Ishikawa (cell line): ENCODE data around the gene TRIM38.

Experiments
- CEBPB ChIP-seq: IDR thresholded peaks from 2 replicates; pipeline ENCODE4 v1.6.1; 2012
- CREB1 ChIP-seq: IDR thresholded peaks from 2 replicates; pipeline ENCODE4 v1.6.1; 2012; ENCODE audit warnings: low read depth
- EGR1 ChIP-seq: IDR thresholded peaks from 2 replicates; pipeline ENCODE4 v1.6.1; 2012
- EP300 ChIP-seq: IDR thresholded peaks from 2 replicates; pipeline ENCODE4 v1.6.1; 2012; ENCODE audit warnings: borderline replicate concordance
- FOXM1 ChIP-seq: IDR thresholded peaks from 2 replicates; pipeline ENCODE4 v1.6.1; 2012; ENCODE audit warnings: low read depth, borderline replicate concordance
- MAX ChIP-seq: IDR thresholded peaks from 2 replicates; pipeline ENCODE4 v1.6.1; 2012
- NFIC ChIP-seq: IDR thresholded peaks from 2 replicates; pipeline ENCODE4 v1.6.1; 2012
- RAD21 ChIP-seq: IDR thresholded peaks from 2 replicates; pipeline ENCODE4 v1.6.1; 2012; ENCODE audit warnings: low read depth
- TAF1 ChIP-seq: IDR thresholded peaks from 2 replicates; pipeline ENCODE4 v1.6.1; 2012; ENCODE audit warnings: low read depth, mild to moderate bottlenecking
- TCF12 ChIP-seq: IDR thresholded peaks from 2 replicates; pipeline ENCODE4 v1.6.1; 2012; ENCODE audit warnings: low read depth
- TEAD4 ChIP-seq: IDR thresholded peaks from 2 replicates; pipeline ENCODE4 v1.6.1; 2012
- YY1 ChIP-seq: IDR thresholded peaks from 2 replicates; pipeline ENCODE4 v1.6.1; 2012; ENCODE audit warnings: low read depth
- TF ChIP-seq, protein P1 (sequence below): IDR thresholded peaks from 2 replicates; pipeline ENCODE4 v1.6.1; 2012
- TF ChIP-seq, protein P2 (sequence below): IDR thresholded peaks from 2 replicates; pipeline ENCODE4 v1.6.1; 2012; ENCODE audit warnings: low read depth, mild to moderate bottlenecking

- no peak for TF ChIP-seq MAX
- TF ChIP-seq TAF1: no peak
- no peak for TF ChIP-seq CEBPB
- TF ChIP-seq RAD21: no peak
- no peak for TF ChIP-seq EP300
- TF ChIP-seq FOXM1: no peak
- TF ChIP-seq CREB1: no peak
- TF ChIP-seq TCF12: no peak
- TF ChIP-seq, protein P1, sequence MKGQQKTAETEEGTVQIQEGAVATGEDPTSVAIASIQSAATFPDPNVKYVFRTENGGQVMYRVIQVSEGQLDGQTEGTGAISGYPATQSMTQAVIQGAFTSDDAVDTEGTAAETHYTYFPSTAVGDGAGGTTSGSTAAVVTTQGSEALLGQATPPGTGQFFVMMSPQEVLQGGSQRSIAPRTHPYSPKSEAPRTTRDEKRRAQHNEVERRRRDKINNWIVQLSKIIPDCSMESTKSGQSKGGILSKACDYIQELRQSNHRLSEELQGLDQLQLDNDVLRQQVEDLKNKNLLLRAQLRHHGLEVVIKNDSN: no peak
- TF ChIP-seq, protein P2, sequence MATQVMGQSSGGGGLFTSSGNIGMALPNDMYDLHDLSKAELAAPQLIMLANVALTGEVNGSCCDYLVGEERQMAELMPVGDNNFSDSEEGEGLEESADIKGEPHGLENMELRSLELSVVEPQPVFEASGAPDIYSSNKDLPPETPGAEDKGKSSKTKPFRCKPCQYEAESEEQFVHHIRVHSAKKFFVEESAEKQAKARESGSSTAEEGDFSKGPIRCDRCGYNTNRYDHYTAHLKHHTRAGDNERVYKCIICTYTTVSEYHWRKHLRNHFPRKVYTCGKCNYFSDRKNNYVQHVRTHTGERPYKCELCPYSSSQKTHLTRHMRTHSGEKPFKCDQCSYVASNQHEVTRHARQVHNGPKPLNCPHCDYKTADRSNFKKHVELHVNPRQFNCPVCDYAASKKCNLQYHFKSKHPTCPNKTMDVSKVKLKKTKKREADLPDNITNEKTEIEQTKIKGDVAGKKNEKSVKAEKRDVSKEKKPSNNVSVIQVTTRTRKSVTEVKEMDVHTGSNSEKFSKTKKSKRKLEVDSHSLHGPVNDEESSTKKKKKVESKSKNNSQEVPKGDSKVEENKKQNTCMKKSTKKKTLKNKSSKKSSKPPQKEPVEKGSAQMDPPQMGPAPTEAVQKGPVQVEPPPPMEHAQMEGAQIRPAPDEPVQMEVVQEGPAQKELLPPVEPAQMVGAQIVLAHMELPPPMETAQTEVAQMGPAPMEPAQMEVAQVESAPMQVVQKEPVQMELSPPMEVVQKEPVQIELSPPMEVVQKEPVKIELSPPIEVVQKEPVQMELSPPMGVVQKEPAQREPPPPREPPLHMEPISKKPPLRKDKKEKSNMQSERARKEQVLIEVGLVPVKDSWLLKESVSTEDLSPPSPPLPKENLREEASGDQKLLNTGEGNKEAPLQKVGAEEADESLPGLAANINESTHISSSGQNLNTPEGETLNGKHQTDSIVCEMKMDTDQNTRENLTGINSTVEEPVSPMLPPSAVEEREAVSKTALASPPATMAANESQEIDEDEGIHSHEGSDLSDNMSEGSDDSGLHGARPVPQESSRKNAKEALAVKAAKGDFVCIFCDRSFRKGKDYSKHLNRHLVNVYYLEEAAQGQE: no peak
- TF ChIP-seq EGR1: no peak
- TF ChIP-seq NFIC: no peak
- no peak for TF ChIP-seq YY1
- TF ChIP-seq TEAD4: no peak
These were observed 36.7 kb upstream of the TRIM38 start for GRCh38 chr6:25925876-25926275.
